Stimulated activated CD4-positive, alpha-beta T cell treated with anti-CD3 and anti-CD28 coated beads, Interleukin-2, amount 100 ng/mL, for 4 hours (primary cell): ENCODE results near the gene EBI3.
"Not testable (repeated sequence)": the region's sequence is repeated elsewhere in the genome, so short reads cannot be mapped to it uniquely, and the experiment has no call there.

Experiments
- DNase-seq: peaks from one replicate; pipeline ENCODE4 v3.0.0-alpha.2; 2020; ENCODE audit warnings: low read depth

EBI3 gene

DNA sequence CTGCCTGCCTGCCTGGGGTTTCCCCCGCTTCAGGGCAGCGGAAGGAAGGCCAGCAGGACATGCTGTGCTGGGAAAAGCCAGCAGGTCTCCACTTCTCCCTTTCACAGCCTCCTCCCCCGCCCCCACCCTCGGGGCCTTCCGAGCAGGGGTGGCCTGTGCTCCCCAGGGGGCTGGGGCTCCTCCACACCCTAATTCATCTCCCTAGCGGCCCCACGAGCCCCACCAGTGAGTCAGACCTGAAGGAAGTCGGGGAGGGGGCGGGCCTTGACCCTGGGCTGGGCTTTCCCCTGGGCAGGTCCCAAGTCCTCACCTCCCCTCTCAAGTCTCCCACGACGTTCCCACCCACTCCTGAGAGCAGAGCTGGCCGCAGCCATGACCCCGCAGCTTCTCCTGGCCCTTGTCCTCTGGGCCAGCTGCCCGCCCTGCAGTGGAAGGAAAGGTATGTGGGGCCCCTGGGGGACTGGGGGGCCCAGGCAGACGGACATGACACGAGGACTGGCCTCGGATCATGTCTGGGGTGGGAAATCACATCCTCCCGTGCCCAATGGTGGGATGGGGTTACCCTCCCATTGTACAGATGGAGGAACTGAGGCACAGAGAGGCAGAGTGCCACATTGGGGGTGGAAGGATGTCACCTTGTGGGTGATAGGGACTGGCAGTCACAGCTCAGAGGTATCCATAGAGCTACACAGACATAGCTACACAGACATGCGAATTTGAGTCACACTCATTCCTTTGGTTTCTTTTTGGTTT lies at the start of gene EBI3:
Gene EBI3 (plus strand): TSS at position 345 of the 753 bp plus-strand sequence. CDS start 28 bp downstream, at position 373.
- DNase-seq: no peak

GRCh38 chr19:4181053-4181508 lies 48.2 kb upstream of the EBI3 start:
- DNase-seq: no peak

DNA sequence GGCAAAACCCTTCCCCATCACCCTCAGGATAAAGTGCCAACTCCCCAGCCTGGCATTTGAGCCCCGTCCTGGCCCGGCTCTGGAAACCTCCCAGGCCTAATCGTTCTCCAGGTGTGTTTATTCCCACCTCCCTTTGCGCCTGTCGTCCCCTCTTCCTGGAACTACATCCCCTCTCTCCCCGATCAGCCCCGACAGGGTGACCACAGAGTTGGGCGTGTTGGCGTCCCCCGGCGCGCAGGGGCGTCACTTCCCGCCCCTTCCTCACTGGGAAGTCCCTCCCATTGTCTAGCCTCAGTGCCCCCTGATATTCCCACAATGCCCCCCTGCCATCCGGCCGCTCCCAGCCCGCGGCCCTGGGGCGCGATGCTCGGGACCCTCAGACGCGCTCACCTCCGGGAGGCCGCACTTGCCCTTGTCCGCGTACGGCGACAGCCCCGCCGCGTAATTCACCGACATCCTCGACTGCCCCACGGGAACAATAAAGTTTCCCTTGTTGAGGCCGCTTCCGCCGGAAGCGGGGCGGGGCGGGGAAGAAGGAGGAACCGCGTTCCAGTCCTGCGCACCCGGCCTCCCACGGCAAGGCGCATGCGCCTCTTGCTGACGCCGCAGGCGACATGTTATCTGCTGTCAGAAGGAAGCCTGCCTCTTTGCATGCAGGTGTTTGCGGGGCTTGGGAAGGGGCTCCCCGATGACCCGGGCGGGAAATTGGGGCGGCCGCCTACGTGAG lies 47.1 kb upstream of the EBI3 start, which contains the start of the genes ANKRD24 and SIRT6:
Gene ANKRD24 (plus strand): TSS at position 606 of the 727 bp plus-strand sequence. CDS start 3,737 bp downstream, outside the sequence.
Gene SIRT6 (minus strand): TSS at position 480 of the 727 bp plus-strand sequence. CDS start 24 bp downstream, at position 456.
- DNase-seq: peak; percentile 94

- DNase-seq: no peak
Measured at GRCh38 chr19:4183967-4184717, 45.2 kb upstream of the EBI3 start.

DNA sequence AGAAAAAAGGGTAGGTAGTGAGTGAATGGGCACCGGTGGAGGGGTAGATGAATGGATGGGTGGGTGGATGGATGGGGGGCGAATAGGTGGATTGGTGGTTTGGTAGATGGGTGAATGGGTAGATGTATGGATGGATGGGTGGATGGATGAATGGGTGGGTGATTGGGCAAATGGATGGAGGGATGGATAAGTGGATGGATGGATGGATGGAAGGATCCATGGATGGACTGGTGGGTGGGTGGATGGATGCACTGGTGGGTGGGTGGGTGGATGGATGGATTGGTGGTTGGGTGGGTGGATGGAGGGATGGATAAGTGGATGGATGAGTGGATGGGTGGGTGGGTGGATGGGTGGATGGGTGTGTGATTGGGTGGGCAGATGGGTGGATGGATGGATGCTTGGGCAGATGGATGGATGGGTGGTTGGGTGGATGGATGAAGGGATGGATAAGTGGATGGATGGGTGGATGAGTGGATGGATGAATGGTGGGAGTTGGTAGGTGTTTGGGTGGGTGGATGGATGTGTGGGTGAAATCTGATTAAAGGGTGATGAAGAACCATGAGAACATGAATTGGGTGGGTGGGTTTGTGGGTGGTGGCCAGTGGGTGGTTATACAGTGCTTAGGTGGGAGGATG lies 44.5 kb upstream of the EBI3 start:
- no peak for DNase-seq

GRCh38 chr19:4185413-4186086 lies 43.8 kb upstream of the EBI3 start:
- no peak for DNase-seq

GRCh38 chr19:4186087-4186993 lies 43.0 kb upstream of the EBI3 start:
- peak; percentile 64 for DNase-seq

- DNase-seq: no peak
Measured at GRCh38 chr19:4187313-4188122, 41.8 kb upstream of the EBI3 start.

DNA sequence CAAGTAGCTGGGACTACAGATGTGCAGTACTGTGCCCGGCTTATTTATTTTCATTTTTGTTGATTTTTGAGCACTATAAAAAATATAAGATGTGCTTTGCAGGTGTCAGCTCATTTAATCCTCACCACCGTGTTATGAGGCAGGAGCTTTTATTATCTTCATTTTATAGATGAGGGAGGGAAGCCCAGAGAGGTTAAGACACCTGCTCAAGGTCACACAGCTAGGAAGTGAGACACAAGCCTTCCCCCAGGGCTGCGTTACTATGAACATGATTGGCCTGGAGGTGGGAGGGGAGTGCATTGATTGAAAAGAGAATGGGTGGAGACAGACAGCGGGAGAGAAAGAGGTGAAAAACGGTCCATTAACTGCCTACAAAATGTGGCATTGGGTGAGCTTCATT lies 39.7 kb upstream of the EBI3 start:
- DNase-seq: no peak

DNA sequence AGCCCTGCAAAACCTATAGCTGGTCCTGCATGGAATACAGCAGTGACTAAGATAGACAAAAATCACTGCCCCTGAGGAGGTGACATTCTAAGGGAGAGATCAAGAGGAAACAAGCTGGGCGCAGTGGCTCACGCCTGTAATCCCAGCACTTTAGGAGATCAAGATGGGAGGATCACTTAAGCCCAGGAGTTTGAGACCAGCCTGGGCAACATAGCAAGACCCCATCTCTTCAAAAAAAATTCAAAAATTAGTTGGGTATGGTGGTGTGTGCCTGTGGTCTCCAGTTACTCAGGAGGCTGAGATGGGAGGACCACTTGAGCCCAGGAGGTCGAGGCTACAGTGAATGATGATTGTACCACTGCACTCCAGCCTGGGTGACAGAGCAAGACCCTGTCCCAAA lies 36.8 kb upstream of the EBI3 start:
- DNase-seq: not testable (repeated sequence)

DNA sequence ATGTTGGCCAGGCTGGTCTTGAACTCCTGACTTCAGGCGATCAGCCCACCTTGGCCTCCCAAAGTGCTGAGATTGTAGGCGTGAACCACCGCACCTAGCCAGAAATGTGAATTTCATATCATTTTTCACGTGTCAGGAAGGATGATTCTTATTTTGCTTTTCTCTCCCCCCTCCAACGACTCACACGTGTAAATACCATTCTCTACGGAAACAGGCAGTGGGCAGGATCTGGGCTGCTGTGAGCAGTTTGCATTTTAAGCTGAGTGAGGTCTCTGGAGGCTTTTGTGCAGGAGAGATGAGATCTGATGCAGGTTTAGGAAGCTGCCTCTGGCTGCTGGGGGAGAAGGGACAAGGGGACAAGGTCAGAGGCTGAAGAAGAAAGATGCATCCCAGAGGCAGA lies 35.0 kb upstream of the EBI3 start:
- DNase-seq: no peak

DNA sequence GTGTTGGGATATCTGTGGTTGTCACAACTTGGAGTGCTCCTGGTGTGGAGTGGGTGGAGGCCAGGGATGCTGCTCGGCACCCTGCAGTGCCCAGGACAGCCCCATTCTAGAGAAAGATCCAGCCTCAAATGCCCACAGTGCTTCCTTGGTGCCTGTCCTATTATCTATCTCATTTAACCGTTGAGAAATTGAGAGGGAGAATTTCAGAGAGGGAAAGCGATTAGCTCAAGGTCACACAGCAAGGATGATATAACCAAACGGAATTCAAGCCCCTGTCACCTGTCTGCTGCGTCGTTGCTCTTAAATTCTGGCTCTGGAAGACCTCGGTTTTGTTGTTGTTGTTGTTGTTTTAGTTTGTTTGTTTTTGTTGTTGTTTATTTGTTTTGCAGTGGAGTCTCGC lies 33.3 kb upstream of the EBI3 start:
- DNase-seq: no peak

DNA sequence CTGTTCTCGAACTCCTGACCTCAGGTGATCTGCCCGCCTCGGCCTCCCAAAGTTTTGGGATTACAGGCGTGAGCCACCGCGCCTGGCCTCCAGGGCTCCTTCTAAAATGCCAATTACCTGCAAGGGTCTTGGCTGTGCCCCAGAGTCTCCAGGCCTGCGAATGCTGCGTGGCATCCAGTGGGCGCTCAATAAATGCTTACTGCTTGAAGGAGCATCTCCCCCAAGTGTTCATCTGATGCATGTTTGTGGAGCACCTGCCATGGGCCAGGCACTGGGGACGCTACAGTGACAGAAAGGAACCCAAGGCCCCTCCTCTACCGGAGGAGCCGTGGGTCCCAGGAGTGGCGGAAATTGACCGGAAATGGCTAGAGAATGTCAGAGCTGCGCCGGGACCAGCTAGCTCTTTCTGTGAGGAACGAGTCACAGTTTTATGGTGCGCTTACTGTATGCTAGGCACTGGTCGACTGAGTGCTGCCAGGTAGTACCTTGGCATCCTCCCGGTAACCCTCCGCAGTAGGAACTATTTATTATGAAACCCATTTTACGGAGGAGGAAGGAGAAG lies 32.7 kb upstream of the EBI3 start:
- DNase-seq: no peak

DNA sequence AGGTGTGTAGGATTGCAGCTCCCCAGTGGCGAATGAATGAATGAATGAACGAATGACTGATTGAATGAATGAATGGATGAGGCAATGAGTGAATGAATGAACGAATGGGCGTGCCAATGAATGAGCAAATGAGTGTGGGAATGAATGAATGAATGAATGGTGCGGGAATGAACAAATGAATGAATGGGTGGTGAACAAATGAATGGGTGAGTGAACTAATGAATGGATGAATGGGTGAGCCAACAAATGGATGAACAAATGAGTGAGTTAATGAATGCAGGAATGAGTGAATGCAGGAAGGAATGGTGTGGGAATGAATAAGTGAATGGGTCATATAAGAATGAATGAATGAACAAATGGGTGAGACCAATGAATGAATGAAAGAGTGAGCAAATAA lies 32.1 kb upstream of the EBI3 start:
- DNase-seq: no peak

GRCh38 chr19:4197625-4198466 lies 31.5 kb upstream of the EBI3 start:
- DNase-seq: no peak

DNA sequence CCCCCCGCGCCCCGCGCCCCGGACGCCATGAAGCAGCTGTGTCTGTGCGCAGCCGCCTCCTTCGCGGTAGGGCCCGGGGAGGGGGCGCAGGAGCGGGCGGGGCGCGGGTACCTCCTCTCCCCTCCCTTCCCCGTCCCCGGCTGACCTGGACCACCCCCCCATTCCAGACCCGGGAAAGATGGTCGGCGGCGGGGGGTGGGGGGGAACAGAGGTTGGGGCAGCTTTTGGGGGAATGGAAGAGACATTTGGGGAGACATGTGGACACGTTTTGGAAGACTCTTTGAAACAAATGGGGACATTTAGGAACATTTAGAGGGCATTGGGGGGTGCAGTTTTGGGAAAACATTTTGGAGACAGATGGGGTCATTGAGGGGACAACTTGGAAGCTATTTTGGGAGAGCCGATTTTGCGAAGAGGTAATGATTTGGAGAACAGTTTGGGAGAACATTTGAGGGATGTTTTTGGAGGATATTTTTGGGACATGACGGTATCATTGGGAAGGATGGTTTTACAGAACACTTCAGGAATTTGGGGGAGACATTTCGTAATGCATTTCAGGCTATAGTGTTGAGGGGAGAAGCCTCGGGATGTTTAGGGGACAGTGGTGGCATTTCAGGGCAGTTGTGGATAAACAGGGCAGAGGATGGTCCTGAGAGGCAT lies 30.7 kb upstream of the EBI3 start:
- no peak for DNase-seq

DNA sequence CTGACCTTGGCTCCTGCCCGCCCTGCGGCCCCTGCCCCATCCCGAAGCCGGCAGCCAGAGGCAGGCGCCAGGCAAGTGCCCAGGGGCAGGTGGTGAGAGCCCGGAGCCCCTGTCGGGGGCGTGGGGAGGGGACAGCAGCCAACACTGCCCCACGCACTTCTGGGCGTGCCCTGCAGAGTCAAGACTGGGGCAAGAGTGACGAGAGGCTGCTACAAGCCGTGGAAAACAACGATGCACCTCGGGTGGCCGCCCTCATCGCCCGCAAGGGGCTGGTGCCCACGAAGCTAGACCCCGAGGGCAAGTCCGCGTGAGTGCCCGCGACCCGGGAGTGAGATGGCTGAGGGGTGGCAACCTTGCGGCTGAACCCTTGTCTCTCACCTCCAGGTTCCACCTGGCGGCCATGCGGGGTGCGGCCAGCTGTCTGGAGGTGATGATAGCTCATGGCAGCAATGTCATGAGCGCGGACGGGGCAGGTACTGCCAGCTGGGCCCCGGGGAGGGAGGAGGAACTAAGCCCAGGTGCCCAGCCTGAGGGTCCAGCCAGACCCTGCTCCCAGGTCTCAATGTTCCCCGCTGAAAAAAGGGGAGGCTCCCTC lies 29.5 kb upstream of the EBI3 start:
- DNase-seq: no peak
